GM19455 (cell line): ENCODE measurements around the gene LRRC8D.
"Not testable (repeated sequence)": the region's sequence is repeated elsewhere in the genome, so short reads cannot be mapped to it uniquely, and the experiment has no call there.

Source experiments
- ATAC-seq: cut with Tn5 transposase; IDR thresholded peaks from one replicate; pipeline ENCODE4 v1.9.1; 2021; ENCODE audit not compliant: unreplicated experiment

Gene LRRC8D

DNA sequence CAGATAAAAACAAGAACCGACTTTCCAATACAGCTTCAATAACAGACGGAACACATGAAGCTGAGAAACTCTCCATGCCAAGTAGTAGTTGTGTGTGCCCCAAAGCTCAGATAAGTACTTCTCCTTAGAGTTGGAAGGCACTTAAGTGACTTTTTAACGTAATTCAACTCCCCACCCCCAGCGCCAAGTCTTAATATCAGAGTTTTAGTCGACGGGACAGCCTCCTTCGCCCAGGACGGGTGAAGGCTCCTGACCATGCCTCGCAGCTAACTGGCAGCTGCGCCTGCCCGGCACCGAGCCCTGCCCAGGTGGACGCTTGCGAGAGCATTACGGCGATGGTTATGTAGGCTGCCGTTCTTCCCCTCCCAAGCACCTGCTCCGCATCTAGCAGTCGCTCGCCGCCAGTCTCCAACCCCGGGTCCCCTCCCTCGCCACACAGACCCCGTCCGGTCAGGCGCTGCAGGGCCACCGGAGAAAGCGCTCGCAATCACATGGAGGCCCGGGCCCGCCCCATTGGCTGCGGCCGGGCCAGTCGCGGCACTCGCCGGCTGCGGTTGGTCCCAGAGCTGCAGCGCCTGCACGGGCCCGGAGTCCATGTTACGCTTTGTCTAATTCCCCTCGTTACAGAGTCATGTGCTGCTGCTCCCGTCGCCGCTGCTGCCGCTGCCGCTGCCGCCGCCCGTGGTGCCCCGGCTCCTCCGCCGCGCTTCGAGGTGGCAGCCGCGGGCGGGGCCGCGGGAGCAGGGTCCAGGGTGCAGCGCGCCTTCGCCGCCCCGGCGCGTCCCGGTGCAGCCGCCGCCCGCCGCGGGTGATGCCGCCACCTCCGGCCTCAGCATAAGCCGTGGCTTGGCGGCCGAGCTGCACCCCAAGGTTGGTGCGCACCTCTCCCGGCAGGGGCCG lies at the start of gene LRRC8D:
Gene LRRC8D (plus strand): TSS at position 611 of the 900 bp plus-strand sequence. CDS start 112,037 bp downstream, outside the sequence.
- peak; percentile 81 for ATAC-seq

DNA sequence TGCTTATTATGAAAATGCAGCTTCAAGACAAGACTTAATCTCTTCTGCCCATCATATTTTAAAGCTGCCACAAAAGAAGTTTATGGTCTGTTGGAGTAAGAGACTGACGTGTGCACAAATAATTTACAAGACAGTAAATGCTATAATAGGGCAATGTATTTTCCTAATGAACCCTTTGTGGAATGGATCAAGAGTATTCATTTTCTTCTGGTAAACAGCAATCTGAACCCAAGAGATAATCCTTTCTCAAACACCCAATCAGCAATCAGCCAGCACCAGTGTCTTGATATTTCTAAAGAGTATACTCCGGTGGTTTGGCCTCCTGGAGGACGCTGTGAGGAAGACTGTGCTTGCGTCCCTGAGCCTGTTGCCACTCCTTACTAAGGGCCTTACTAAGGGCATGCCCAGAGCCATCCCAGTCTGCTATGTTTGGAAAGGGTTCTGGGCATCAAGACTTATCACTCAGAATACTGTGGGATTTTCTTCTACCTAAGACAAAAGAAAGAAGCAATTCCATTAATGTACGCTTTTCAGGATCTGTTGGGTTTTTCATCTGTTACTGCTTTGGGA lies 48.8 kb upstream of the LRRC8D start:
- no peak for ATAC-seq

DNA sequence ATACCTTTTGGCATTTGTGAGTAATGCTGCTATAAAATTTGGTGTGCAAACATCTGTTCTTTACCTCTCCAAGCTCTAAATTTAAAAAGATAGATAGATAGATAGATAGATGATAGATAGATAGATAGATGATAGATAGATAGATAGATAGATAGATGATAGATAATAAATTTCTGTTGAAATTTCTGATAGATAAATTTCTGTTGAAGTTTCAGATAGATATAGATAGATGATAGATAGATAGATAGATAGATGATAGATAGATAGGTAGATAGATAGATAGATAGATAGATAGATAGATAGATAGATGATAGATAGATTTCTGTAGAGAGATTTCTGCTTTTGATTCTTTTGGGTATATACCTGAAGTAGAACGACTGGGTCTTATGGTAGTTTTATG lies 44.7 kb upstream of the LRRC8D start:
- not testable (repeated sequence) for ATAC-seq

DNA sequence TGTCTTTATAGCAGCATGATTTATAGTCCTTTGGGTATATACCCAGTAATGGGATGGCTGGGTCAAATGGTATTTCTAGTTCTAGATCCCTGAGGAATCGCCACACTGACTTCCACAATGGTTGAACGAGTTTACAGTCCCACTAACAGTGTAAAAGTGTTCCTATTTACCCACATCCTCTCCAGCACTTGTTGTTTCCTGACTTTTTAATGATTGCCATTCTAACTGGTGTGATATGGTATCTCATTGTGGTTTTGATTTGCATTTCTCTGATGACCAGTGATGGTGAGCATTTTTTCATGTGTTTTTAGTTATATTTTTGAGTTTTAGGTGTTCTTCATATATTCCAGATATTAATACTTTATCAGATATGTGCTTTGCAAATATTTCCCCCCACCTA lies 43.6 kb upstream of the LRRC8D start:
- not testable (repeated sequence) for ATAC-seq

DNA sequence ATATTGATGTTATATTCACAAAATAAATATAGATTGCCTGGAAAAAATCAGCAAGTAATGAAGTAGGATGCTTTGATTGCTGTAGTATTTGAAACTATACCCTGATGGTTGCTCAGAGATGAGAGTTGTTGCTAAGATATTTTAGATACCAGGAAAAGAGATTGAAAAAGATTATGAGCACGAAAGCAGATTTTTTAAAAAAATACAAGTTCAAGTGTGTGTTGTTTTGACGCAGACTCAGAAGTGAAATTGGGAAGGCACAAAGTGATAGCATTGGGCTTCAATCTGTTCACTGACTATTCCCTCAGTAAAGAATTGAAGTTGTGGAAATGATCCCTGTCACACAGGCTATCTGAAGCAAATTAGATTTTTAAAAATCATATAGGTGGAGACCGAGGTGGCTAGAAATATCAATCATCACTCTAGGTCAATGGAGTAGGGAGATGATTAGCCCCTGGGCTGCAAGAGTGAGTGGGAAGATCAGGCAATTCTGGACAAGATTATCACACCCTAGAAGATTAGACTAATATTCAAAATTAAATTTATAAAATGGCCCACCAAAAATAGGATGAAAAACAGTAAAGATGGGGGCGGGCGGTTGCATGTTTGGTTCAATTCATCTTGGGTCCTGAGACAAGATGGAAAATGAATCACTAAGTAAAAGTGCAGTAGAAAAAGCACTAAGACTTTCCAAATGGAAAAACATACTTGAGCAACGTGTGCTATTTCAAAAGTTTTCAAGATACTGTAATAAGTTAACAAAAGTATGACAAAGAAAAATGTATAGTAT lies 41.5 kb upstream of the LRRC8D start:
- no peak for ATAC-seq

DNA sequence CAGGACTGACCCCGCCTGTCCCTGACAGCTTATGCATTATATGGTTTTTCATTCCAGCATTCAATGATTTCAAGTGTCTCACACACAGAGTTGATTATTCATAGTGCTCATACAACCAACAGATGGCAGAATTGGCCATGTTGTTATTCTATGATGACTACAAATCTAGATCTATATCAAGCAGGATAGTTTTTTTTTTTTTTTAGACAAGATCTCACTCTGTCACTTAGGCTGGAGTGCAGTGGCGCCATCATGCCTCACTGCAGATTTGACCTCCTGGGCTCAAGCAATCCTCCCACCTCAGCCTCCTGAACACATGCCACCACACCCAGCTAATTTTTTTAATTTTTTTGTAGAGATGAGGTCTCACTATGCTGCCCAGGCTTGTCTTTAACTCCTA lies 40.1 kb upstream of the LRRC8D start:
- ATAC-seq: no peak

DNA sequence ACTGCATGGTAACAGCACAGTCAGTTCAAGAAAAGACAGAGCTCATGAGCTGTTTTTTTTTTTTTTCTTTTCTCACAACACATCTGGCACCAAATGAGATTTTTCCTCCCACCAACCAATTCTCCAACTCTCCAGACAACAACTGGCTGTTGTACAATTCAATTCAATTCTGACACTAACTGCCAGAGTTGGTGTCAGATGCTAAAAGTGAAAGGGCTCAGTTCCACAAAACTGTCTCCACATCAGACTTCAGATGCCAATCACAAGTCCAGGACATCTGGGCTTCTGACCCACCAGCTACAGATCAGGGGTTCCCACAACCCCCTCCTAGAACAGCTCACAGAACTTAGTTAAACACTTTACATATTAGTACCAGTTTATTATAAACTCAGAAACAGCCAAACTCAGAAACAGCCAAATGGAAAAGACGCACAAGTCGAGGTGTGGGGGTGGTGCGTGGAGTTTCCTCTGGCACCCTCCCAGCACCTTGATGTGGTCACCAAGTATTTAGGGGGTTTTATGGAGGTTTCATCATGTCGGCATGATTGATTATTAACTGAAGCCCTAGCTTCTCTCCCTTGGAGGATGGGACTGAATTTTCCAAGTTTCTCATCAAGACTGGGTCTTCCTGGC lies 39.2 kb upstream of the LRRC8D start:
- ATAC-seq: peak; percentile 74

DNA sequence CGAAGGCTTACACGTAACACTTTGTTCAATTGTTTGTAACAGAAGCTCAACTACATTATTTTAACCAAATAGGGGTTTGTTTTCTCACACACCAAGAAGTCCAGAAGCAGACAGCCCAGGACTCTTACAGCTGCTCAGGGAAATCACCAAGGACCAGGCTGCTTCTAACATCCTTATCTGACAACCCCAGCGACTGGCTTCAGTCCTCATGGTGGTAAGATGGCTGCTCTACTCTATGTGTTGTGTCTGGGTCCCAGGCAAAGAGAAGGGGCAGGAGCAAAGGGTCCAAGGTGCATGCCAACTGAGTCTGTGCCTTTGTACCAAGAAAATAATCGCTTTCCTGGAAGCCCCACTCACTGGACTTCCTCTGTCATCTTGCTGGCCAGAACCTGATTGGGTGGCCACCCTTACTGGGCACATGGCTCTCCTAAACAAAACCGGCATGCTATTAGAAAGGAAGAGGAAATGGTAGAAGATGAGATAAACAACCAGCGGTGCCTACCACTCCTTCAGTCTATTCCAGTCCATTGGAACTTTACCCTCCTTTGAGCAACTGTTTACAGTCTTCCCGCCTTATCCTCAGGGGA lies 34.1 kb upstream of the LRRC8D start:
- no peak for ATAC-seq

DNA sequence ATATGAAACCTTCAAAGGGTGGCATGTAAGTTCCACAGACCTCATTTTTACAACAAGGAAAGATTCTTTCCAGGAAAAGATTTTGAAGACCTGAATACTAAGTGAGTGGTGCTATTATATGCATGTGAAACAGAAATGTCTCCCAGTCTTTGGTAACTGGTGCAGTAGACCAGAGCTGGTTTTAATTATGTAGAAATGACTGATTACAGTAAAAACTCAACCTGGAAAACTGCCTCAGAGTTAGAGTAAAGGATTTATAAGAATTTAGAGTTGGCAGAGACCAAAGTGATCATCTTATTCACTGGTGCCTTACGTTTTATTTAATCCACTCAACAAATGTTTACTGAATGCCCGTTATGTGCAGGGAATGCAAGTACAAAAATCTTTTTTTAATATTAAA lies 30.2 kb upstream of the LRRC8D start:
- no peak for ATAC-seq

DNA sequence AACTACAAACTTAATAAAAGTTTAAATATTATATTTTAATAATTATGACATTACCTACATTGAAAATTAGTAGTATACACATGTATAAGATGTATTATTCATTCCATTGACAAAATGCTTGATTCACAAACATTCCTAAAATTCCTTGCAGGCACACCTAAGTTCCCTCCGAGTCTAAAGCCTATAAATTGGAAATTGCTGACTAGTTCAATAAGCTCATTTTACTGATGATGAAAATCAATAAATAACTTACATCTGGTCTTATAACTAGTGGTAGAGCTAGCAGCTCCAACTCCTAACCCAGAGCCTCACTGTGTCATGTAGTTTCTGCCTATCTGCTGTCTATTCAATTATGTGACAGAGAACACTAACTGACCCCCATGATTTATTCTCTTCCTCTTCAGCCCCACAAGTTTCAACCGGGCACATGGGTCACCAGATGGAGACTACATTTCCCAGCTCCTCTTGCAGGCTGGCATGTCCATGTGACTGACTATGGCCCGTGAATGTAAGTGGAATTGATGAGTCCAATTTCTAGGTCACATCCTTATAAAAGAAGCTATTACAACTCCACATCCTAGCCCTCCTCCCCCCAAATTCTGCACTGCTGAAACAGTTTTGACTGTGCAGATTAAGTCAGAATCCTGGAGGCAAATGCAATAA lies 29.6 kb upstream of the LRRC8D start:
- no peak for ATAC-seq

DNA sequence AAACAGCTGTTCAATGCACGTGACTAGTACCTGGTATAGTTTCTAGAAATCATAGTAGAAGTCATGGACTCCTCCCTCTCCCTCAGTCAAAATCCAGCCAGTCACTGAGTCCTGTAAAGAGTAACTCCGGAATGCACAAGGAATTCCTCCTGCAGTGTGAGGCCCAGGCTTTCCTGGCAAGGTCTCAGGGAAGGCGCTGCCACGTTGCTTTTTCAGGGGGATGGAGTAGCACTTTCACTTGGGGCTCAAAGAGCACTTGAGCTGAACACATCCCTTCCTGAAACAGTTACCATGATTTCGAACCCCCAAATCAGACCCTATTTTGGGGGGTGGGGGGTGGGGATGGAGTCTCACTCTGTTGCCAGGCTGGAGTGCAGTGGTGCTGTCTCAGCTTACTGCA lies 26.4 kb upstream of the LRRC8D start:
- ATAC-seq: no peak

DNA sequence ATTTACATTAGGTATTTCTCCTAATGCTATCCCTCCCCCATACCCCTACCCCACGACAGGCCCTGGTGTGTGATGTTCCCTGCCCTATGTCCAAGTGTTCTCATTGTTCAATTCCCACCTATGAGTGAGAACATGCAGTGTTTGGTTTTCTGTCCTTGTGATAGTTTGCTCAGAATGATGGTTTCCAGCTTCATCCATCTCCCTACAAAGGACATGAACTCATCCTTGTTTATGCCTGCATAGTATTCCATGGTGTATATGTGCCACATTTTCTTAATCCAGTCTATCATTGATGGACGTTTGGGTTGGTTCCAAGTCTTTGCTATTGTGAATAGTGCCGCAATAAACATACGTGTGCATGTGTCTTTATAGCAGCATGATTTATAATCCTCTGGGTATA lies 25.3 kb upstream of the LRRC8D start:
- not testable (repeated sequence) for ATAC-seq

DNA sequence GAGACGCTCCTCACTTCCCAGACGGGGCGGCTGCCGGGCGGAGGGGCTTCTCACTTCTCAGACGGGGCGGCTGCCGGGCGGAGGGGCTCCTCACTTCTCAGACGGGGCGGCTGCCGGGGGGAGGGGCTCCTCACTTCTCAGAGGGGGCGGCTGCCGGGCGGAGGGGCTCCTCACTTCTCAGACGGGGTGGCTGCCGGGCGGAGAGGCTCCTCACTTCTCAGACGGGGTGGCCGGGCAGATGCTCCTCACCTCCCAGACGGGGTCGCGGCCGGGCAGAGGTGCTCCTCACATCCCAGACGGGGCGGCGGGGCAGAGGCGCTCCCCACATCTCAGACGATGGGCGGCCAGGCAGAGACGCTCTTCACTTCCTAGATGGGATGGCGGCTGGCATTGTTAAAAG lies 23.0 kb upstream of the LRRC8D start:
- not testable (repeated sequence) for ATAC-seq

DNA sequence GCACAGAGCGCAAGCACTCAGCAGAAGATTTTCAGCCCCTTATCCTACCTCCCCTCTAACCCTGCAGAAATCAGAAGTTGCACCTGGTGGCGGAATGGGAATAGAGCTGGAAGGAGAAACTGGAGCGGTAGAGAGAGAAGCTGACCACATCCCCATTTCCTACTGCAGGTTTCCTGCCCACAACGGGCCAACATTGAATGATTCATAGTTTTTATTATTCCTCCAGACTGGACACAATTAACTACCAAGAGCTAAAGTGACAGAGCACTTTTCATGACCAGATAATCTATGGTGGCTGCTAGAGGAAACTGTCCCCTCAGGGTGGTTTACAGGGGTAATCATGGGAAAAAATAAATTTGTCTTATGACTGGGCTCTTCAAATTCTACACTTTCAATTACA lies 21.3 kb upstream of the LRRC8D start:
- no peak for ATAC-seq

DNA sequence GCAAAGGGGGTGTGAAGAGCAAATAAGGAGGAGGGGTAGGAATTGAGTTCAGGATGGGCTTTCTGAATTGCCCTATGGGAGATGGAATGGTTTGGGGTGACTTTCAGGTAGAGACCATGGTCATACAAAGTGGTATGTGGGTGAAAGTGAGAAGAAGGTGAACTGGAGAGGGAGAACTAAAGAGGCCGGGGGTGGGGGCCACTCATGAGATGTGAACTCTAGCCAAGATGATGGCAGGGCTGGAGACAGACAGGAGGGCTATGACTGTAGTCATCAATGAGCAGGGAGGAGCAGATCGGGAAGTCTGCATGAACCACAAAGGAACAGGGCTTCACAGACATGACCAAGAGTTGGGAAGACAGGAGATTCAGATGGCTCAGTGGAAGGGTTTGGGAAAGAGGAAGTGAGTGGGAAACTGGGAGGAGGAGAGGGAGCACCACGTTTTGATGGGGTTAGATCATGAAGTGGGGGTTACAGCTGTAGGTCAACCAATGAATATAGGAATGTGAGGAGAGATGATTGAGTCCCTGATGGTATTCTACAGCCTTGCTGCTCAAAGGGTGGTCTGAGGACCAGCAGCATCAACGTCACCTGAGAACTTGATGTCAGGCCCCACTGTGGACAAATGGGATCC lies 20.7 kb upstream of the LRRC8D start:
- ATAC-seq: no peak

DNA sequence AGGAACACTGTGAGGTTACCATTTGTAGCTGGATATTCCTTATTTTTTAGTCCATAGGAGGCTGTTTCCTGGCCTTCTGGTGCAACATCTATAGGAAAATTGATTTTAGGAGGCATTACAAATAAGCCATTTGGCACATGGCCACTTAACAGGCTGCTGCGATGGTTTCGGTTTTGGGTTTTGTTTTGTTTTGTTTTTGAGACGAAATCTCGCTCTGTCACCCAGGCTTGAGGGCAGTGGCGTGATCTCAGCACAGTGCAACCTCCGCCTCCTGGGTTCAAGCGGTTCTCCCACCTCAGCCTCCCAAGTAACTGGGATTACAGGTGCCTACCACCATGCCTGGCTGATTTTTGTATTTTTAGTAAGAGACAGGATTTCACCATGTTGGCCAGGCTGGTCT lies 20.1 kb upstream of the LRRC8D start:
- no peak for ATAC-seq

DNA sequence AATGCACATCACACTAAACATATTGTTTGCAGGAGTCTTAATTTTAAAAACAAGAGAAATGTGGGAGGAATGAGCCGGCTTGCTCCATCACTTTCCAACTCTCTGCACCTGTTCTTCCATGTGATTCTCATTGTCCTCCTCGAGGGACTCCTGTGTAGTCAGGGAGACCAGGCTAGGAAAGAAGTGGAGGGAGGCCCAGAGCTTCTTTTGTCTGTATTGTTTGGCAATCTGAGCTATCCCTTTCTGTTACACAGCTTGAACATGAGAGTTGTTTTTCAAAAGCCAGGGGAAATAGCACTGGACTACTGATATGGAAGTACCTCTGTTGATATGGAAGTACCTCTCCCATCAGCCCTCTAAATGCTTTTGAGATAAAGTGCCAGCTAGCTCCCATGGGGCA lies 18.8 kb upstream of the LRRC8D start:
- ATAC-seq: no peak

DNA sequence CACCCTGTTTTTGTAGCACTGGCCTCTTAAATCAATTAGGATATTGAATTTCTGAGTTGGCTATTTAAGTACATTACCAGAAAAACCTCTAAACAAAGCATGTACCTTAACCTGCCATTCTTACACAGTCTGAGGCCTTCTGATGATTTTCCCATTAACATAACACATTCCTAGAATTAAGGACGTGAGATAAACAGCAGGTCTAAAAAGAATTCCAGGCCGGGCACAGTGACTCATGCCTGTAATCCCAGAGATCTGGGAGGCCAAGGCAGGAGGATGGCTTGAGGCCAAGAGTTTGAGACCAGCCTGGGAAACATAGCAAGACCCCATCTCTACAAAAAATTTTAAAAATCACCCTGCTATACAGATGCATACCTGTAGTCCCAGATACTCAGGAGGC lies 18.0 kb upstream of the LRRC8D start:
- ATAC-seq: no peak

DNA sequence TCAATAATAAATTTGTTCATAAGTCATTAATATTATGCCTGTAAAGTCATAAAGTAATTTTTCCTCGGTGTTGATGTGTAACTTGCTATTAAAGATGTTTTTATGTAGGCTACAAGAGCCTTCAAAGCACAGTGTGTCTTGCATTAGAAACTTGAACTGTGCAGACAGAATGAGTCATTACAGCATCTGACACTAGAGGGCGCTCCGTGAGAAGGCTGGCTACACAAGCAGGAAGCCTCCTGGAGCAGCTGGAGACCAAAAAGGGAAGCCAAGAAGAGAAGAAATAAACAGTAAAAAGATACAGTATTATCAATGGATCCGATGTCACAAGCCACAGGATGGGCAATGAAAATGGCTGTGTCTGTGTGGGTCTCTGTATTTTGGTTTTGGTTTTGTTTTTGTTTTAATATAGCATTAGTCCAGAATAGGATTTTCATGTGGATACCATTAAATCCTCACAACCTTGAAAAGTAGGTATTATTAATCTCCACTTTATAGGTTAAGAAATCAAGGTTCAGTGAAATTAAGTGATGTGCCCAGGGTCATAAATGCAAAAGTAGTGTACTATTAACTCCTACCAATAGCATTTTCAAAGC lies 16.1 kb upstream of the LRRC8D start:
- ATAC-seq: peak; percentile 78

DNA sequence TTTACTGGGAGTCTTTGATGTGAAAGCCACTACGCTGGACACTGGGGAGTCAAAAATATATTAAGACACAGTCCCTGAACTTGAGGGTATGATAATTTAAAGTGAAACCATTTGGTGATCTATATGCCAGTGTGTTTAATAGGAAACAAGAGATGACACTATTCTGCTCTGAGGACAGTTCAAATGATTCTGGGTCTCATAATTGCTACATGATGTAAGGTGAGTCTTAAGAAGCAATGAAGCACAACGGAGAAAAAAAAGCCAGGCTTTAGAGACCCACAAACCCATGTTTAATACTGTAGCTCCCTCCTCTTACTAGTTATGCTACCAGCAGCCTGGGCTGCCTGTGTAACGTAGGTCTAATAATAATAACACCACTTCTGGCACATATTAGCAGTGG lies 14.2 kb upstream of the LRRC8D start:
- no peak for ATAC-seq
